HCT116 (cell line): Measurements from ENCODE around the gene DYNC2H1. TPM values are rescaled to one million over a fixed set of nuclear protein-coding genes. Genes with fewer than 3 reads are reported as not detected.

Source experiments
- ATAC-seq: fragments of 200-7000 bp; cut with Tn5 transposase; 2 replicates; pipeline ENCODE4 v1.9.1; 2020; ENCODE audit warnings: mild to moderate bottlenecking, moderate library complexity
- BruUV-seq: library from RNA; stranded (reverse); fragments of 400-500 nt; replicated peaks from 2 replicates; lab custom pipeline; 2021; lab: Mats Ljungman, UMichigan
- CTCF ChIA-PET: fragments of 300-600 bp; sonication (Branson Sonifier 250); formaldehyde crosslinking; loops from one replicate; lab custom pipeline; 2021; ENCODE audit warnings: antibody characterized with exemption; lab: Charles Lee
- POLR2A ChIA-PET: fragments of 300-600, 350-600 bp; sonication (Branson Sonifier 250); formaldehyde crosslinking; loops from one replicate; lab custom pipeline; 2021; ENCODE audit warnings: antibody characterized with exemption; lab: Charles Lee
- RAD21 ChIA-PET, 2 experiments: fragments of 300-600 bp; sonication (Branson Sonifier 250); formaldehyde crosslinking; loops; one replicate each; lab custom pipeline; 2023; ENCODE audit warnings: low total read pairs in 2 of 2; ENCODE audit not compliant: uncharacterized antibody in 2 of 2, unreplicated experiment in 2 of 2, low non-redundant PET in 1 of 2; lab: Charles Lee
- DNase-seq: peaks from one replicate; pipeline ENCODE4 v3.0.0-alpha.2; 2010; ENCODE audit warnings: low read depth, low spot score
- H2AFZ ChIP-seq: fragments of 200-600 bp; shearing (Covaris generic), sonication (generic); 2 replicates; pipeline ENCODE4 v1.6.1; 2017; ENCODE audit warnings: low read depth, mixed run types, mixed read lengths, antibody characterized with exemption, low read length; ENCODE audit not compliant: poor library complexity, severe bottlenecking
- H3K27ac ChIP-seq: 2 replicates; pipeline ENCODE4 v1.5.1; 2012; ENCODE audit warnings: low read depth, low read length
- H3K27me3 ChIP-seq: fragments of 200-600 bp; sonication (generic); 2 replicates; pipeline ENCODE4 v1.6.1; 2016; ENCODE audit warnings: mixed run types, low read length, mixed read lengths; ENCODE audit not compliant: insufficient read depth
- H3K36me3 ChIP-seq, 2 experiments: fragments of 200-500 bp in 1 of 2; fragments of 200-600 bp in 1 of 2; sonication (Bioruptor generic) in 1 of 2; sonication (generic) in 1 of 2; 2 replicates each; pipeline versions ENCODE4 v1.5.1 to v1.6.1; 2014 to 2016; ENCODE audit warnings: low read length in 2 of 2, inconsistent platforms in 1 of 2, mixed read lengths in 1 of 2, mixed run types in 1 of 2; ENCODE audit not compliant: insufficient read depth in 2 of 2, control insufficient read depth in 1 of 2
- H3K4me1 ChIP-seq, 2 experiments: fragments of 200-600 bp in 1 of 2; sonication (generic) in 1 of 2; 2 replicates each; pipeline versions ENCODE4 v1.5.1 to v1.6.1; 2012 to 2017; ENCODE audit warnings: low read length in 2 of 2, inconsistent platforms in 1 of 2, mild to moderate bottlenecking in 1 of 2, mixed read lengths in 1 of 2, mixed run types in 1 of 2, moderate library complexity in 1 of 2; ENCODE audit not compliant: insufficient read depth in 2 of 2, control insufficient read depth in 1 of 2
- H3K4me2 ChIP-seq: fragments of 200-600 bp; sonication (generic); 2 replicates; pipeline ENCODE4 v1.6.1; 2017; ENCODE audit warnings: mixed run types, low read length, mixed read lengths
- H3K4me3 ChIP-seq, 2 experiments: fragments of 200-600 bp in 1 of 2; sonication (generic) in 1 of 2; replicated peaks in 1 of 2; 2 replicates each; pipeline ENCODE4 v1.5.1; 2011 to 2016; ENCODE audit warnings: low read length in 2 of 2, control low read depth in 1 of 2, low read depth in 1 of 2, mild to moderate bottlenecking in 1 of 2, mixed read lengths in 1 of 2, mixed run types in 1 of 2
- H3K79me2 ChIP-seq: fragments of 200-600 bp; sonication (generic); 2 replicates; pipeline ENCODE4 v1.6.1; 2017; ENCODE audit warnings: mild to moderate bottlenecking, mixed run types, low read length, moderate library complexity, mixed read lengths; ENCODE audit not compliant: insufficient read depth
- H3K9ac ChIP-seq: fragments of 200-600 bp; sonication (generic); 2 replicates; pipeline ENCODE4 v1.6.1; 2016; ENCODE audit warnings: low read length, mixed read lengths
- H3K9me2 ChIP-seq: fragments of 200-600 bp; sonication (generic), shearing (Covaris generic); 2 replicates; pipeline ENCODE4 v1.6.1; 2017; ENCODE audit warnings: mixed run types, mild to moderate bottlenecking, moderate library complexity; ENCODE audit not compliant: insufficient read depth
- H3K9me3 ChIP-seq, 2 experiments: fragments of 200-500 bp in 1 of 2; fragments of 200-600 bp in 1 of 2; sonication (Bioruptor generic) in 1 of 2; sonication (generic) in 1 of 2; 2 replicates each; pipeline ENCODE4 v1.6.1; 2014 to 2017; ENCODE audit warnings: low read length in 2 of 2, mixed read lengths in 2 of 2, inconsistent platforms in 1 of 2, low read depth in 1 of 2, mild to moderate bottlenecking in 1 of 2, mixed run types in 1 of 2, moderate library complexity in 1 of 2; ENCODE audit not compliant: control insufficient read depth in 1 of 2, insufficient read depth in 1 of 2
- H4K20me1 ChIP-seq: fragments of 200-600 bp; sonication (generic), shearing (Covaris generic); 2 replicates; pipeline ENCODE4 v1.6.1; 2017; ENCODE audit warnings: mixed run types, mild to moderate bottlenecking, moderate library complexity; ENCODE audit not compliant: insufficient read depth
- ATF3 ChIP-seq: IDR thresholded peaks from 2 replicates; pipeline ENCODE4 v1.6.1; 2012
- ELF1 ChIP-seq: IDR thresholded peaks from 2 replicates; pipeline ENCODE4 v1.6.1; 2012; ENCODE audit warnings: low read depth, borderline replicate concordance
- EZH2 ChIP-seq: fragments of 200-600 bp; sonication (generic); IDR thresholded peaks from 2 replicates; pipeline ENCODE4 v1.6.1; 2017; ENCODE audit warnings: antibody characterized with exemption, mixed run types
- EZH2phosphoT487 ChIP-seq: fragments of 200-600 bp; IDR thresholded peaks from 2 replicates; pipeline ENCODE4 v1.6.1; 2018; ENCODE audit warnings: antibody characterized with exemption, borderline replicate concordance
- JUND ChIP-seq: IDR thresholded peaks from 2 replicates; pipeline ENCODE4 v1.6.1; 2012
- POLR2A ChIP-seq: IDR thresholded peaks from 2 replicates; pipeline ENCODE4 v1.7.0; 2011; ENCODE audit warnings: borderline replicate concordance; ENCODE audit not compliant: insufficient read depth, insufficient read length; ENCODE audit errors: extremely low read depth
- RAD21 ChIP-seq: IDR thresholded peaks from 2 replicates; pipeline ENCODE4 v1.6.1; 2012; ENCODE audit warnings: low read depth, mild to moderate bottlenecking
- REST ChIP-seq: IDR thresholded peaks from 2 replicates; pipeline ENCODE4 v1.6.1; 2012; ENCODE audit warnings: low read depth
- SRF ChIP-seq: IDR thresholded peaks from 2 replicates; pipeline ENCODE4 v1.6.1; 2012; ENCODE audit warnings: low read depth
- TCF7L2 ChIP-seq: IDR thresholded peaks from 2 replicates; pipeline ENCODE4 v1.7.0; 2011; ENCODE audit warnings: borderline replicate concordance, inconsistent platforms; ENCODE audit not compliant: insufficient read depth, insufficient read length; ENCODE audit errors: extremely low read depth
- YY1 ChIP-seq: IDR thresholded peaks from 2 replicates; pipeline ENCODE4 v1.6.1; 2011; ENCODE audit warnings: low read length, low read depth, moderate library complexity, mild to moderate bottlenecking; ENCODE audit not compliant: insufficient replicate concordance; ENCODE audit errors: extremely low read depth
- ZFX ChIP-seq: fragments of 450-650 bp; IDR thresholded peaks from 2 replicates; pipeline ENCODE4 v1.6.1; 2017
- ZNF274 ChIP-seq: fragments of 200-500 bp; sonication (Bioruptor generic); IDR thresholded peaks from 2 replicates; pipeline ENCODE4 v1.6.1; 2014; ENCODE audit warnings: mild to moderate bottlenecking, low read depth, low read length, inconsistent platforms
- intact Hi-C: fragments of 100-400 bp; cut with micrococcal nuclease; formaldehyde crosslinking; loops from 2 replicates; pipeline ENCODE4 v1.10.0; 2022
- total RNA-seq: library from RNA; stranded (reverse); gene quantifications from one replicate; pipeline ENCODE4 v1.2.1, GENCODE V29; 2021; ENCODE audit not compliant: unreplicated experiment

DYNC2H1 gene
- total RNA-seq, 1 experiment from 2014 or later, result 1.5 TPM

GRCh38 chr11:103215812-103216211 lies 106.6 kb downstream of the DYNC2H1 start:
- Histone ChIP-seq H3K9me3 (no peaks in the 10 kb centered on the region), H4K20me1 (no peaks in the 10 kb centered on the region), H3K4me1 (no peaks in the 10 kb centered on the region), H3K79me2 (no peaks in the 10 kb centered on the region), H2AFZ (no peak overlapping the region), H3K4me2 (no peak overlapping the region), H3K9ac (no peak overlapping the region), H3K9me2 (no peaks in the 10 kb centered on the region), H3K27ac (no peak overlapping the region), H3K27me3 (no peaks in the 10 kb centered on the region), H3K36me3 (no peaks in the 10 kb centered on the region)
- intact Hi-C loops, result no loop called here
- ChIA-PET RAD21 (no interaction called here), POLR2A (no interaction called here), CTCF (no interaction called here)
- DNase-seq, result no peak
- no TSS peak for BruUV-seq
- TF ChIP-seq ZNF274 (no peak), ATF3 (no peak), SRF (no peak), YY1 (no peak), ZFX (no peak), REST (no peak)
- TF ChIP-seq, all 23 proteins: peak for 0
- H3K4me3 ChIP-seq, result no peak overlapping the region
- no peak for ATAC-seq

DNA sequence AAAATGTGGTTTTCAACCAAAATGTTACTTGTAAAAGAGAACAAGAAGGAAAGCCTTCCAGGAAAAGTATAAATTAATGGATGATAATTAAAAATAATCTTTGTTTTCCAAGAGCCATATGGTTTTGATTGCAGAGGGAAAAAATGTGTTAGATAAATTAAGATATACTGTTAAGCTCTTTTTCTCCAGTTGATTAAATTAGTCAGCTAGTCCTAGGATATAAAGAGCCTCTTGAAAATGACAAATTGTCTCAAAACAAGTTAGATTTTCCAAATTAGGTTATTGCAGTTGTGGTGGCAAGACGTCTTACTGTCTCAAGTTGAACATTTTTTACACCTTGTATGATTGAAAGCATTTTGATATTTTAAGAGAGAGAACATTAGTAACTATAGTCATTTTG lies 110.9 kb downstream of the DYNC2H1 start:
- Histone ChIP-seq H3K27ac (no peak overlapping the region), H3K9me2 (no peaks in the 10 kb centered on the region), H3K36me3 (no peaks in the 10 kb centered on the region), H3K4me2 (no peak overlapping the region), H3K79me2 (no peaks in the 10 kb centered on the region), H4K20me1 (no peaks in the 10 kb centered on the region), H3K9ac (no peak overlapping the region), H3K9me3 (no peaks in the 10 kb centered on the region), H3K4me1 (no peaks in the 10 kb centered on the region), H2AFZ (no peak overlapping the region), H3K27me3 (no peaks in the 10 kb centered on the region), H3K4me3 (no peak overlapping the region)
- ChIA-PET POLR2A (no interaction called here), CTCF (no interaction called here), RAD21 (no interaction called here)
- ATAC-seq (no peak), DNase-seq (no peak)
- intact Hi-C loops, result no loop called here
- TF ChIP-seq EZH2phosphoT487, result no peak
- no peak for TF ChIP-seq SRF
- TF ChIP-seq EZH2, result no peak
- no peak for TF ChIP-seq ELF1
- no peak for TF ChIP-seq JUND
- no peak for TF ChIP-seq POLR2A
- no peak for TF ChIP-seq TCF7L2
- no peak for TF ChIP-seq RAD21
- TF ChIP-seq ATF3, result no peak
- no peak for TF ChIP-seq YY1
- no TSS peak for BruUV-seq
